Panc1 (cell line): ENCODE results near the gene COX6A1.

ENCODE experiments used
- CTCF ChIP-seq: fragments of 450-650 bp; IDR thresholded peaks from 2 replicates; pipeline ENCODE4 v1.5.1; 2017; ENCODE audit warnings: mild to moderate bottlenecking
- SIN3A ChIP-seq: IDR thresholded peaks from 2 replicates; pipeline ENCODE4 v1.6.1; 2012; ENCODE audit warnings: low read depth, mild to moderate bottlenecking, low read length, moderate library complexity, borderline replicate concordance; ENCODE audit not compliant: insufficient read depth

GRCh38 chr12:120439646-120440247 lies 1.8 kb downstream of the COX6A1 start:
- TF ChIP-seq CTCF (peak; percentile 89), SIN3A (no peak)
